ENCODE measurements around the gene PLCXD1.
"Not testable (repeated sequence)": the region's sequence is repeated elsewhere in the genome, so short reads cannot be mapped to it uniquely, and the experiment has no call there.

Gene PLCXD1

GRCh38 chrX:330141-330725 is 49.1 kb downstream of the PLCXD1 start:
- H3K4me1 ChIP-seq (ENCODE audit: control insufficient read depth in 1 of 2, insufficient read depth in 2 of 2, low read length in 2 of 2); H3K36me3 ChIP-seq (ENCODE audit: control insufficient read depth in 1 of 2, insufficient read depth in 2 of 2, low read length in 2 of 2); H3K4me3 ChIP-seq (ENCODE audit: low read depth in 1 of 2, low read length in 2 of 2); H3K9me3 ChIP-seq (ENCODE audit: control insufficient read depth in 1 of 2, low read length in 2 of 2); H3K27ac ChIP-seq (ENCODE audit: low read depth, low read length); H3K9ac ChIP-seq (ENCODE audit: low read depth in 1 of 2, low read length in 2 of 2): not testable (repeated sequence)
- peaks cover 3 to 14% of the 10 kb centered on the region in 2 donors for H3K27me3 ChIP-seq (ENCODE audit: control insufficient read depth in 1 of 2, insufficient read depth in 2 of 2, low read length in 2 of 2)

GRCh38 chrX:330726-331150 is 49.6 kb downstream of the PLCXD1 start:
- Histone ChIP-seq H3K36me3 (ENCODE audit: control insufficient read depth in 1 of 2, insufficient read depth in 2 of 2, low read length in 2 of 2) (peaks cover 0 to 3% of the 10 kb centered on the region in 2 donors), H3K27ac (ENCODE audit: low read depth, low read length) (no peak overlapping the region), H3K4me1 (ENCODE audit: control insufficient read depth in 1 of 2, insufficient read depth in 2 of 2, low read length in 2 of 2) (no peaks in the 10 kb centered on the region), H3K9ac (ENCODE audit: low read depth in 1 of 2, low read length in 2 of 2) (no peak overlapping the region), H3K27me3 (ENCODE audit: control insufficient read depth in 1 of 2, insufficient read depth in 2 of 2, low read length in 2 of 2) (peaks cover 3 to 14% of the 10 kb centered on the region in 2 donors), H3K9me3 (ENCODE audit: control insufficient read depth in 1 of 2, low read length in 2 of 2) (no peaks in the 10 kb centered on the region), H3K4me3 (ENCODE audit: low read depth in 1 of 2, low read length in 2 of 2) (no peak overlapping the region)

DNA sequence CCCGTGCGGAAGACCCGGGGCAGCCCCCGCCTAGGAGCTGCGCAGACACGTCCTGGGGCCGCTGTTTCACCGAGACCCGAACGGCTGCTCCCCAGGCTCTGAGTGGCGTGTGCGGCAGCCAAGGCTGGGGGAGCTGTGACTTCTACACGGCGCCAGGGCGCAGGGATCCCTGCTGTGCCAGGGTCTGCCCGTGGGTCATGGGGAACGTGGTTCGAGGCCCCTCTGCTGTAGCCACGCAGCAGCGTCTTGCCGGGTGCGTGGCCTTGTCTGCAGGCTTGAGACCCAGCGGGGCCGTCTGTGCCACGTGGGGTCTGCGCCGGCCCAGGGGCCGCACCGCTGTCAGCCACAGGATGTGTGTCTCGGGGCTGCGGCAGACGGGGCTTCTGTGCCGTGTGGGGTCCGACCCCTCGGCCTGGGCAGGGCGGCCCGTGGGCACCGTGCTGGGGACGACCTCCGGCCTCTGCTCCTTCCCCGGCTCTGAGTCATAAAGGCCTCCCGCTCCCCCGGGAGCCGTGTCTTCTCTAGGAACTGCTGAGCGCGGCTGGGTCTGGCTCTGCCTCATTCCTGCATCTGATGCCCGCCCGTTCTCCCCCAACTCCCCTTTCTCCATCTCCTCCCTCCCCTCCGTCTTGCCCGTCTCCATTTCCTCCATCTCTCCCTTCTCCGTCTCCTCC is 50.1 kb downstream of the PLCXD1 start:
- Histone ChIP-seq H3K27me3 (ENCODE audit: control insufficient read depth in 1 of 2, insufficient read depth in 2 of 2, low read length in 2 of 2) (peaks cover 3 to 14% of the 10 kb centered on the region in 2 donors), H3K36me3 (ENCODE audit: control insufficient read depth in 1 of 2, insufficient read depth in 2 of 2, low read length in 2 of 2) (peaks cover 0 to 3% of the 10 kb centered on the region in 2 donors), H3K4me1 (ENCODE audit: control insufficient read depth in 1 of 2, insufficient read depth in 2 of 2, low read length in 2 of 2) (no peaks in the 10 kb centered on the region), H3K9me3 (ENCODE audit: control insufficient read depth in 1 of 2, low read length in 2 of 2) (no peaks in the 10 kb centered on the region), H3K4me3 (ENCODE audit: low read depth in 1 of 2, low read length in 2 of 2) (no peak overlapping the region), H3K27ac (ENCODE audit: low read depth, low read length) (no peak overlapping the region), H3K9ac (ENCODE audit: low read depth in 1 of 2, low read length in 2 of 2) (no peak overlapping the region)

DNA sequence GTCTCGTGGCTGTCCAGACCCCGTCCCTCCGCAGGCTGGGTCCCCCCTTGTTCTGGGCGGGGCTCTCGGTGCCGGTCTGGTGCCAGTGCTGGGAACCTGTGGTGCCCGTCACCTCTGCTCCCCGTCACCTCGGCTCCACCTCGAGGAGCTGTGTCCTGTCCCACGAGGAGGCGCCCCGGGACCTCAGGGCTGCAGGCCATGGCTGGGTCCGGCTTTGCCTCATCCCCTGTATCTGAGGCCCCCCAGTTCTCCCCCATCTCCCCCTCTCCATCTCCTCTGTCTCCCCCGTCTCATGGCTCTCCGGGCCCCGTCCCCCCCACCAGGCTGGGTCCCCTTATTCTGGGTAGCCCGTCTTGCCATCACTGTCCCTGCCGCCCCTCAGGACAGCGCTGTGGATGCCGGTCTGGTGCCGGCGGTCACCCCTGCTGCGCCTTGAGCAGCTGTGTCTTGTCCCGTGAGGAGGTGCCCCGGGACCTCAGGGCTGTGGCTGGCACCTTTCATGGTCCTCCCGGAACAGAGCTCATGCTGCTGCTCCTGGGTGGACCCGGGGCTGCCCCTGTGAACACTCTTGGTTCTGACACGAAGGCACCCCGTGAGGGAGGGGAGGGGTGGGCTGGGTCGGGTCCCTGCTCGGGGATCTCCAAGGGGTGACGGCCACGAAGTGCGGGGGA is 50.8 kb downstream of the PLCXD1 start:
- H3K9me3 ChIP-seq (ENCODE audit: control insufficient read depth in 1 of 2, low read length in 2 of 2) = no peaks in the 10 kb centered on the region
- H3K27me3 ChIP-seq (ENCODE audit: control insufficient read depth in 1 of 2, insufficient read depth in 2 of 2, low read length in 2 of 2) = peaks cover 3 to 14% of the 10 kb centered on the region in 2 donors
- H3K4me1 ChIP-seq (ENCODE audit: control insufficient read depth in 1 of 2, insufficient read depth in 2 of 2, low read length in 2 of 2) = no peaks in the 10 kb centered on the region
- H3K9ac ChIP-seq (ENCODE audit: low read depth in 1 of 2, low read length in 2 of 2) = no peak overlapping the region
- peaks cover 0 to 3% of the 10 kb centered on the region in 2 donors for H3K36me3 ChIP-seq (ENCODE audit: control insufficient read depth in 1 of 2, insufficient read depth in 2 of 2, low read length in 2 of 2)
- H3K27ac ChIP-seq (ENCODE audit: low read depth, low read length) = no peak overlapping the region
- H3K4me3 ChIP-seq (ENCODE audit: low read depth in 1 of 2, low read length in 2 of 2) = no peak overlapping the region

- Histone ChIP-seq H3K36me3 (ENCODE audit: control insufficient read depth in 1 of 2, insufficient read depth in 2 of 2, low read length in 2 of 2) (peaks cover 0 to 3% of the 10 kb centered on the region in 2 donors), H3K9ac (ENCODE audit: low read depth in 1 of 2, low read length in 2 of 2) (no peak overlapping the region), H3K27ac (ENCODE audit: low read depth, low read length) (no peak overlapping the region), H3K9me3 (ENCODE audit: control insufficient read depth in 1 of 2, low read length in 2 of 2) (no peaks in the 10 kb centered on the region), H3K27me3 (ENCODE audit: control insufficient read depth in 1 of 2, insufficient read depth in 2 of 2, low read length in 2 of 2) (peaks cover 3 to 14% of the 10 kb centered on the region in 2 donors), H3K4me3 (ENCODE audit: low read depth in 1 of 2, low read length in 2 of 2) (no peak overlapping the region), H3K4me1 (ENCODE audit: control insufficient read depth in 1 of 2, insufficient read depth in 2 of 2, low read length in 2 of 2) (no peaks in the 10 kb centered on the region)
These were observed 51.3 kb downstream of the PLCXD1 start for GRCh38 chrX:332496-332860.

DNA sequence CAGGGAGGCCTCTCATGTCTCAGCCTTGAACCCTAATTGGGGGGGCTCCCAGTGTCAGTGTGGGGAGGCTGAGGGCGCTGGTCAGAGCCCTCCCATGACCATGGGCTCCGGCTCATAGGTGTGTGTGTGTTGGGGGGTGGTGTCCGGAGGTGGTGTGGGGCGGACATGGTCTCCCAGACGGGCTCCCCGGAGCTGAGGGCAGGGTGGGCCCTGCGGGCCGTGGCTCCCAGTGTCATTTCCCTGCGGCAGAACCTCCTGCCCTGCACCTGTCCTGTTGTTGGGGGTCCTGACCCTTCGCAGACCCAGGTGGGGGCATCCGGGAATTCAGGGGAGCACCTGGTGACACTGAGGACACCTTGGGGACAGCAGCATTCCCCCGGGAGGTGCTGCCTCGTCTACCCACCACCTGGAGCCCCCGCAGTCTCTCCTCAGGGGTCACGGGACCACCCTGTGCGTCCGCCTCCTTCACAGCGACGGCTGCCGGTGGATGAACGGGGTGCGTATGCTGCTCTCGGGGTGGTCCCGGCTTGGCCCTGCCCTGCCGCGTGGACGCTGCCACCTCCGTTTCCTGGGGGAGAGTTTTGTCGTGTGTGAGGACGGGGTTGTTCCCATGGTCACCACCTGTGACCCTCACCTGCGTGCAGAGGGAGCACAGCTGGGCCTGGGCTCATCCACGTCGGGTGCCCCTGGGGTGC is 51.9 kb downstream of the PLCXD1 start:
- Histone ChIP-seq H3K36me3 (ENCODE audit: control insufficient read depth in 1 of 2, insufficient read depth in 2 of 2, low read length in 2 of 2) (peaks cover 0 to 3% of the 10 kb centered on the region in 2 donors), H3K27ac (ENCODE audit: low read depth, low read length) (no peak overlapping the region), H3K9me3 (ENCODE audit: control insufficient read depth in 1 of 2, low read length in 2 of 2) (no peaks in the 10 kb centered on the region), H3K27me3 (ENCODE audit: control insufficient read depth in 1 of 2, insufficient read depth in 2 of 2, low read length in 2 of 2) (peaks cover 3 to 14% of the 10 kb centered on the region in 2 donors), H3K4me1 (ENCODE audit: control insufficient read depth in 1 of 2, insufficient read depth in 2 of 2, low read length in 2 of 2) (no peaks in the 10 kb centered on the region), H3K9ac (ENCODE audit: low read depth in 1 of 2, low read length in 2 of 2) (no peak overlapping the region), H3K4me3 (ENCODE audit: low read depth in 1 of 2, low read length in 2 of 2) (no peak overlapping the region)

- Histone ChIP-seq H3K4me1 (ENCODE audit: control insufficient read depth in 1 of 2, insufficient read depth in 2 of 2, low read length in 2 of 2) (no peaks in the 10 kb centered on the region), H3K36me3 (ENCODE audit: control insufficient read depth in 1 of 2, insufficient read depth in 2 of 2, low read length in 2 of 2) (peaks cover 0 to 6% of the 10 kb centered on the region in 2 donors), H3K27me3 (ENCODE audit: control insufficient read depth in 1 of 2, insufficient read depth in 2 of 2, low read length in 2 of 2) (peaks cover 3 to 14% of the 10 kb centered on the region in 2 donors), H3K9me3 (ENCODE audit: control insufficient read depth in 1 of 2, low read length in 2 of 2) (no peaks in the 10 kb centered on the region), H3K9ac (ENCODE audit: low read depth in 1 of 2, low read length in 2 of 2) (no peak overlapping the region), H3K4me3 (ENCODE audit: low read depth in 1 of 2, low read length in 2 of 2) (no peak overlapping the region), H3K27ac (ENCODE audit: low read depth, low read length) (no peak overlapping the region)
These were observed 52.6 kb downstream of the PLCXD1 start for GRCh38 chrX:333611-334311.

GRCh38 chrX:334331-334891 is 53.2 kb downstream of the PLCXD1 start:
- peaks cover 0 to 6% of the 10 kb centered on the region in 2 donors for H3K36me3 ChIP-seq (ENCODE audit: control insufficient read depth in 1 of 2, insufficient read depth in 2 of 2, low read length in 2 of 2)

DNA sequence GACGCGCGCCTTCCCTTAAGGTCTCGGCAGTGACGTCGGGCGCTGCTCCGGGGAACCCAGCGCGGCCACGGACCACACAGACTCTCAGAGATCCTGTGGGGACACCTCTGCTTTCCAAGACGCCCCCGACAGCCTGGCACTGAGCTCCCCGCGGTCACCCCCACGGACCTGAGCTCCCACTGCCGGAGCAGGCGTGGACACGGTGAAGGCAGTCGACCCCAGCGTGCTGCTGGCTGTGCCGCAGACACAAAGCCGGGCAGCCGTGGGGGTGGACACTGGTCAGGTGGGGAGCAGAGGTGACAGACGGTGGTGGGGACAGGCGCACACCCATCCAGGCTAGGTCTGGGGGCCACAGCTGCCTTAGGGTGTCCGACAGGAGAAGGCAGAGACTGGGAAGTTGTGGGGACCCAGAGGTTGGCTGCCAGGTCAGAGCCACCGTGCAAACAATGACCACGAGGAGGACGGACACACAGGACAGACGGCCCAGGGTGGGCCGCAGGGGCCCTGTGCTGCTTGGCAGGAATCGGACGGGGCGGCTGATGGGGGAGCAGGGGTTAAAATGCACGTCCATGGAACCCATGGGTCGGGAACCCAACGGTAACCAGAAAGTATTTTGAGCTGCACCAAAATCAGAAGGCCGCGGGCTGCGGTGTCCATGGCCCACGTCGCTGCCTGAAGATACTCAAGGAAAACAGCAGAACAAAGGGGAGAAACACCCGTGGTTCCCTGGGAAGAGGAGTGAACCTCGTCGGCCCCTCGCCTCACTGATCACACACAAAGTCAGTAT is 54.0 kb downstream of the PLCXD1 start:
- no peak overlapping the region for H3K27ac ChIP-seq (ENCODE audit: low read depth, low read length)
- H3K36me3 ChIP-seq (ENCODE audit: control insufficient read depth in 1 of 2, insufficient read depth in 2 of 2, low read length in 2 of 2) = peaks cover 0 to 6% of the 10 kb centered on the region in 2 donors
- no peaks in the 10 kb centered on the region for H3K9me3 ChIP-seq (ENCODE audit: control insufficient read depth in 1 of 2, low read length in 2 of 2)

More at GRCh38 chrX:334331-334891, 53.2 kb downstream of the PLCXD1 start:
- Histone ChIP-seq H3K9ac (ENCODE audit: low read depth in 1 of 2, low read length in 2 of 2) (no peak overlapping the region), H3K27me3 (ENCODE audit: control insufficient read depth in 1 of 2, insufficient read depth in 2 of 2, low read length in 2 of 2) (peaks cover 3 to 14% of the 10 kb centered on the region in 2 donors), H3K27ac (ENCODE audit: low read depth, low read length) (no peak overlapping the region), H3K9me3 (ENCODE audit: control insufficient read depth in 1 of 2, low read length in 2 of 2) (no peaks in the 10 kb centered on the region), H3K4me1 (ENCODE audit: control insufficient read depth in 1 of 2, insufficient read depth in 2 of 2, low read length in 2 of 2) (no peaks in the 10 kb centered on the region), H3K4me3 (ENCODE audit: low read depth in 1 of 2, low read length in 2 of 2) (no peak overlapping the region)

More for the DNA sequence above, 54.0 kb downstream of the PLCXD1 start:
- no peak overlapping the region for H3K4me3 ChIP-seq (ENCODE audit: low read depth in 1 of 2, low read length in 2 of 2)
- H3K27me3 ChIP-seq (ENCODE audit: control insufficient read depth in 1 of 2, insufficient read depth in 2 of 2, low read length in 2 of 2) = peaks cover 3 to 14% of the 10 kb centered on the region in 2 donors
- no peak overlapping the region for H3K9ac ChIP-seq (ENCODE audit: low read depth in 1 of 2, low read length in 2 of 2)
- H3K4me1 ChIP-seq (ENCODE audit: control insufficient read depth in 1 of 2, insufficient read depth in 2 of 2, low read length in 2 of 2) = no peaks in the 10 kb centered on the region

Data from duodenal mucosa (tissue), 2 donors.